IMR-90 (cell line): ENCODE data around the gene FAM53B.

ENCODE experiments used
- BHLHE40 ChIP-seq: fragments of 150-350 bp; IDR thresholded peaks from 2 replicates; pipeline ENCODE4 v1.6.1; 2016; ENCODE audit warnings: mild to moderate bottlenecking, low read depth, low read length
- CEBPB ChIP-seq: IDR thresholded peaks from 2 replicates; pipeline ENCODE4 v1.6.1; 2012; ENCODE audit warnings: low read depth, low read length, improper control_type of control experiment
- CHD1 ChIP-seq: IDR thresholded peaks from 2 replicates; pipeline ENCODE4 v1.6.1; 2012; ENCODE audit warnings: low read depth, low read length, improper control_type of control experiment
- MAFK ChIP-seq: IDR thresholded peaks from 2 replicates; pipeline ENCODE4 v1.6.1; 2012; ENCODE audit warnings: low read depth, low read length, improper control_type of control experiment
- MXI1 ChIP-seq: IDR thresholded peaks from 2 replicates; pipeline ENCODE4 v1.6.1; 2012; ENCODE audit warnings: low read depth, mild to moderate bottlenecking, low read length, moderate library complexity, borderline replicate concordance
- POLR2A ChIP-seq: IDR thresholded peaks from 2 replicates; pipeline ENCODE4 v1.6.1; 2012; ENCODE audit warnings: mild to moderate bottlenecking, low read depth, low read length
- RCOR1 ChIP-seq: IDR thresholded peaks from 2 replicates; pipeline ENCODE4 v1.6.1; 2012; ENCODE audit warnings: mild to moderate bottlenecking, low read length, improper control_type of control experiment; ENCODE audit not compliant: insufficient replicate concordance
- TF ChIP-seq, protein P1 (sequence below): conservative IDR thresholded peaks from 2 replicates; pipeline ENCODE4 v1.5.1; 2012; ENCODE audit warnings: mild to moderate bottlenecking, low read depth, low read length, improper control_type of control experiment
- TF ChIP-seq, protein P2 (sequence below): fragments of 150-350 bp; IDR thresholded peaks from 2 replicates; pipeline ENCODE4 v1.6.1; 2016; ENCODE audit warnings: low read depth, mild to moderate bottlenecking, low read length, moderate library complexity, borderline replicate concordance

DNA sequence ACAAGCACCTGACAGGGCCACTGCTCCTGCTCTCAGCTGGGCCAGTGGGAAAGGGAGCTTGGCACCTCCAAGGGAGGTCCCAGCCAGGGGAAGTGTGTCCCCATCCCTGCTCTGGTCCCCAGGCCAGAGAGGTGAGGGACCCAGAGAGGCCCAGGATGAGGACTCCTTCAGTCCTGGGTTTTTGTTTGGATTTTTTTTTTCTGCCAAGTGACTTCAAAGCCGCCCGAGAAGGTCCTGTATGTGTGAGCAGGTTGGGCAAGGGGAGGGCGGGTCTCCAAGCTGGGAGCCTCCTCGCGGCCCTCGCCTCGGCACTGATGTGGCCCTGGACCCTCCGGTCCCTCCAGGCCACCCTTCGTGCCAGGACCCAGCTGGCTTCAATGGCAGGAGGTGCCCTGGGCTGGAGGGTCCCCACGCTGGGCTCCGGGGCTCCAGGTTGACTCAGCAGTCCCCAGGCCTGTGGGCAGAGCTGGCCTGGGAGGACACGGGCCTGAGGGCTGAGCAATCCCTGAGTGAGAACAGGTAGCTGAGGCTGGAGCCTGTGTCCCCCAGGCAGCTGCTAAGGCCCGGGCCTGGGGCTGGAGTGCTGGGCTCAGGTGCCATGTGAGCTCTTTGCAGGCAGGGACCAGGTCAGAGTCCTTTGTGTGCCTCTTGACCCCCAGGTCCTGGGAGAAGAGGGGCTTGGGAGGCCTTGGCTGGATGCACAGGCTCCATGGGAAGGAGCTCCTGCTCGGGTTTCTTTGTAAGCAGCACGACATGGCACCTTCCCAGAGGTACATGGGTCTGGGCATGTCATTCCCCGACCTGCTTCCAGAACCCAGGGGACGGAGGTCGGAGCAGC, 140.6 kb downstream of the FAM53B start:
- TF ChIP-seq, protein P1, sequence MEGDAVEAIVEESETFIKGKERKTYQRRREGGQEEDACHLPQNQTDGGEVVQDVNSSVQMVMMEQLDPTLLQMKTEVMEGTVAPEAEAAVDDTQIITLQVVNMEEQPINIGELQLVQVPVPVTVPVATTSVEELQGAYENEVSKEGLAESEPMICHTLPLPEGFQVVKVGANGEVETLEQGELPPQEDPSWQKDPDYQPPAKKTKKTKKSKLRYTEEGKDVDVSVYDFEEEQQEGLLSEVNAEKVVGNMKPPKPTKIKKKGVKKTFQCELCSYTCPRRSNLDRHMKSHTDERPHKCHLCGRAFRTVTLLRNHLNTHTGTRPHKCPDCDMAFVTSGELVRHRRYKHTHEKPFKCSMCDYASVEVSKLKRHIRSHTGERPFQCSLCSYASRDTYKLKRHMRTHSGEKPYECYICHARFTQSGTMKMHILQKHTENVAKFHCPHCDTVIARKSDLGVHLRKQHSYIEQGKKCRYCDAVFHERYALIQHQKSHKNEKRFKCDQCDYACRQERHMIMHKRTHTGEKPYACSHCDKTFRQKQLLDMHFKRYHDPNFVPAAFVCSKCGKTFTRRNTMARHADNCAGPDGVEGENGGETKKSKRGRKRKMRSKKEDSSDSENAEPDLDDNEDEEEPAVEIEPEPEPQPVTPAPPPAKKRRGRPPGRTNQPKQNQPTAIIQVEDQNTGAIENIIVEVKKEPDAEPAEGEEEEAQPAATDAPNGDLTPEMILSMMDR = no peak
- TF ChIP-seq, protein P2, sequence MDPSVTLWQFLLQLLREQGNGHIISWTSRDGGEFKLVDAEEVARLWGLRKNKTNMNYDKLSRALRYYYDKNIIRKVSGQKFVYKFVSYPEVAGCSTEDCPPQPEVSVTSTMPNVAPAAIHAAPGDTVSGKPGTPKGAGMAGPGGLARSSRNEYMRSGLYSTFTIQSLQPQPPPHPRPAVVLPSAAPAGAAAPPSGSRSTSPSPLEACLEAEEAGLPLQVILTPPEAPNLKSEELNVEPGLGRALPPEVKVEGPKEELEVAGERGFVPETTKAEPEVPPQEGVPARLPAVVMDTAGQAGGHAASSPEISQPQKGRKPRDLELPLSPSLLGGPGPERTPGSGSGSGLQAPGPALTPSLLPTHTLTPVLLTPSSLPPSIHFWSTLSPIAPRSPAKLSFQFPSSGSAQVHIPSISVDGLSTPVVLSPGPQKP = no peak
- TF ChIP-seq CEBPB = no peak
- no peak for TF ChIP-seq CHD1
- no peak for TF ChIP-seq MAFK
- TF ChIP-seq POLR2A = no peak
- no peak for TF ChIP-seq RCOR1
- no peak for TF ChIP-seq MXI1
- TF ChIP-seq BHLHE40 = no peak
